DND-41 (cell line): ENCODE measurements around the gene TESPA1.

Source experiments
- ATAC-seq: fragments of 200-7000 bp; cut with Tn5 transposase; 3 replicates; pipeline ENCODE4 v1.9.1; 2021; ENCODE audit warnings: low read depth; ENCODE audit not compliant: insufficient read depth
- DNase-seq: peaks from one replicate; pipeline ENCODE4 v3.0.0-alpha.2; 2020
- H2AFZ ChIP-seq: 2 replicates; pipeline ENCODE4 v1.6.0; 2012; ENCODE audit warnings: low read depth, low read length
- H3K27ac ChIP-seq: 2 replicates; pipeline ENCODE4 v1.5.1; 2012; ENCODE audit warnings: low read length, inconsistent platforms
- H3K27me3 ChIP-seq: fragments of 200-600 bp; sonication (generic); 2 replicates; pipeline ENCODE4 v1.6.0; 2012; ENCODE audit warnings: low read length, mild to moderate bottlenecking, inconsistent platforms; ENCODE audit not compliant: insufficient read depth, poor library complexity
- H3K36me3 ChIP-seq: 2 replicates; pipeline ENCODE4 v1.5.1; 2012; ENCODE audit warnings: low read length, inconsistent platforms; ENCODE audit not compliant: insufficient read depth
- H3K4me1 ChIP-seq: 2 replicates; pipeline ENCODE4 v1.5.1; 2012; ENCODE audit warnings: mild to moderate bottlenecking, low read length; ENCODE audit not compliant: insufficient read depth
- H3K4me2 ChIP-seq: 2 replicates; pipeline ENCODE4 v1.6.0; 2012; ENCODE audit warnings: mild to moderate bottlenecking, moderate library complexity, low read length, inconsistent platforms; ENCODE audit not compliant: insufficient read depth
- H3K4me3 ChIP-seq, 2 experiments: fragments of 200-600 bp in 1 of 2; shearing (Covaris generic) in 1 of 2; 2 replicates each; pipeline ENCODE4 v1.5.1; 2012 to 2016; ENCODE audit warnings: inconsistent platforms in 2 of 2, low read length in 2 of 2, mild to moderate bottlenecking in 2 of 2, low read depth in 1 of 2, moderate library complexity in 1 of 2
- H3K79me2 ChIP-seq: 2 replicates; pipeline ENCODE4 v1.6.0; 2012; ENCODE audit warnings: low read length, inconsistent platforms; ENCODE audit not compliant: insufficient read depth
- H3K9ac ChIP-seq: 2 replicates; pipeline ENCODE4 v1.6.0; 2012; ENCODE audit warnings: low read depth, mild to moderate bottlenecking, inconsistent platforms, low read length, moderate library complexity
- H3K9me3 ChIP-seq: 2 replicates; pipeline ENCODE4 v1.5.1; 2012; ENCODE audit warnings: low read length, moderate library complexity, mild to moderate bottlenecking, inconsistent platforms; ENCODE audit not compliant: insufficient read depth, severe bottlenecking
- H4K20me1 ChIP-seq: 2 replicates; pipeline ENCODE4 v1.6.0; 2012; ENCODE audit warnings: low read length; ENCODE audit not compliant: insufficient read depth
- CTCF ChIP-seq: IDR thresholded peaks from 2 replicates; pipeline ENCODE4 v1.5.1; 2012; ENCODE audit warnings: borderline replicate concordance, low read length, moderate library complexity, mild to moderate bottlenecking; ENCODE audit not compliant: poor library complexity, severe bottlenecking; ENCODE audit errors: extremely low read depth
- EZH2 ChIP-seq: IDR thresholded peaks from 3 replicates; pipeline ENCODE4 v1.6.1; 2012; ENCODE audit warnings: borderline replicate concordance, low read depth, mild to moderate bottlenecking, moderate library complexity, low read length, inconsistent platforms; ENCODE audit not compliant: severe bottlenecking

TESPA1 gene

GRCh38 chr12:54975875-54976274 is 8.7 kb downstream of the TESPA1 start:
- no peaks in the 10 kb centered on the region for H3K27me3 ChIP-seq
- H3K36me3 ChIP-seq: peaks cover 63% of the 10 kb centered on the region
- DNase-seq (no peak), ATAC-seq (no peak)
- no peaks in the 10 kb centered on the region for H3K9me3 ChIP-seq
- H3K4me2 ChIP-seq: peak overlapping the region; percentile 88; the same call in 1 of the 2 replicates
- peak overlapping the region; percentile 98 for H3K27ac ChIP-seq
- H3K4me3 ChIP-seq: no peak overlapping the region
- TF ChIP-seq EZH2 (no peak), CTCF (no peak)
- no peak overlapping the region for H2AFZ ChIP-seq
- peaks cover 84% of the 10 kb centered on the region for H3K79me2 ChIP-seq
- no peaks in the 10 kb centered on the region for H4K20me1 ChIP-seq
- H3K4me1 ChIP-seq: peaks cover 65% of the 10 kb centered on the region
- H3K9ac ChIP-seq: no peak overlapping the region

DNA sequence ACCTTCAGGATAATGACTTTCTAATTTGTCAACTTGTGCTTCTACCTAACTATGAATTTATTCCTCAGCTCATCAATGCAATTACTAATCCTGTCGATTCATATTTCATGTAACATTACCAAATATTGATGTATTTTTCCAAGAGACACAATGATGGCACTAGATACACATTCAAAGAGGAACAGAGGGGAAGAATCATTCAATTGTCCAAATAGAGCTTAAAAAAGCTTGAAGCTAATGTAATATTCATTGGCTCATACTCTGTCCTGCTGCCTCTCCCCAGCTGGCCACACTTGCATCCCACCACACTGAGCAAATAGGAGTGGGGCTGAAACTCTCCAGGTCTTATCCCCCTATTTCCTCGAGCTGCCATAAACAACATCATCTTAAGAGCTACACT is 9.3 kb downstream of the TESPA1 start:
- ATAC-seq: no peak
- H3K9ac ChIP-seq: no peak overlapping the region
- H3K79me2 ChIP-seq: peaks cover 84% of the 10 kb centered on the region
- H3K4me1 ChIP-seq: peaks cover 65% of the 10 kb centered on the region
- TF ChIP-seq EZH2 (no peak), CTCF (no peak)
- H3K4me2 ChIP-seq: no peak overlapping the region
- H3K4me3 ChIP-seq: no peak overlapping the region
- H4K20me1 ChIP-seq: no peaks in the 10 kb centered on the region
- DNase-seq: no peak
- no peaks in the 10 kb centered on the region for H3K27me3 ChIP-seq
- H2AFZ ChIP-seq: no peak overlapping the region
- no peak overlapping the region; the same call in 1 of the 2 replicates for H3K27ac ChIP-seq
- no peaks in the 10 kb centered on the region for H3K9me3 ChIP-seq
- peaks cover 64% of the 10 kb centered on the region for H3K36me3 ChIP-seq

DNA sequence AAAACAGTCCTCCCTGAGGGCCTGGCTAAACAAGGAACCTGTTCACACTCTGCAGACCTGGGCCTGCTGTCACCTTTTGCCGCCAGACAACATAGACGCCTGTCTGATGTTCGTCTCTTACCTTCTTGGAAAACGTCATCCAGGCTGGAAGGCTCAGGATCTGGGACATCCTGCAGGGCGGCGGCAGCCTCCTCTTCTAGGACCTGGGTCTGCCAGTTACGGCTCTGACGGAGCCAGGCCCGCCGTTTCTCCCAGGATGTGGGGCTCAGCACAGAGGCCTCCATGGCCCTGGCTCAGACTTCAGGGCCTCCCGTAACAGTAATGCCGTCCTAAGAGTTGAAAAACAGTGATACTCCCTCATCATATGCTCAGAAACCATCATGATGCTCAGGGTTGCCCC is 10.3 kb downstream of the TESPA1 start:
- Histone ChIP-seq H3K4me3 (no peak overlapping the region), H3K9ac (no peak overlapping the region; the same call in 1 of the 2 replicates), H3K36me3 (peaks cover 62% of the 10 kb centered on the region), H3K4me2 (no peak overlapping the region), H3K27me3 (no peaks in the 10 kb centered on the region), H4K20me1 (no peaks in the 10 kb centered on the region), H3K27ac (peak overlapping the region; percentile 44; the same call in 1 of the 2 replicates), H2AFZ (no peak overlapping the region), H3K4me1 (peaks cover 64% of the 10 kb centered on the region), H3K79me2 (peaks cover 75% of the 10 kb centered on the region), H3K9me3 (no peaks in the 10 kb centered on the region)
- ATAC-seq (no peak), DNase-seq (no peak)
- TF ChIP-seq EZH2 (no peak), CTCF (no peak)

DNA sequence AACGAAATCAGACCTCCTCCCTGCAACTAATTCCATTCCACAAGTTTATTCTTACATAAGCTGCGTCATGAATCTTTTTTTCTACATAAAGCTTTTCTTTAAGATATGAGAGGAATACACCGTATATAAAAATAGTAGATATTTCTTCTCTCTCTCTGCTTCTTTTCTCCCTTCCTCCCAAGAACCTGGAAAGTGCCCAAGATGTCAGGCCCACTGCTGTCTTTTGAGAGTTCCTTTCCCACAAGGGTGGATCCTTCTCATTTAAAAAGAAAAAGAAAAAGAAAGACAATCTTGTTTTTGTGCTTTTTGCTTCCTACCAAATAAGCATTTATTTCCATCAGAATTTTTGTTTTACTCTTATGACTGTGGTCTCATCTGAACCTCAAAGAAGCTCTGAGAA is 11.0 kb downstream of the TESPA1 start:
- DNase-seq (no peak), ATAC-seq (no peak)
- Histone ChIP-seq H3K4me3 (no peak overlapping the region), H3K4me1 (peaks cover 64% of the 10 kb centered on the region), H3K79me2 (peaks cover 69% of the 10 kb centered on the region), H3K36me3 (peaks cover 57% of the 10 kb centered on the region), H3K27me3 (no peaks in the 10 kb centered on the region), H3K4me2 (no peak overlapping the region), H3K9ac (no peak overlapping the region), H3K27ac (no peak overlapping the region), H3K9me3 (no peaks in the 10 kb centered on the region), H2AFZ (no peak overlapping the region), H4K20me1 (no peaks in the 10 kb centered on the region)
- TF ChIP-seq EZH2: no peak
- no peak for TF ChIP-seq CTCF
